IPS-NIHi11 (cell line): ENCODE measurements around the gene AGRN.

Experiments
- DNase-seq: peaks from one replicate; pipeline ENCODE4 v3.0.0; 2012; ENCODE audit warnings: mixed read lengths, low spot score

Gene AGRN

DNA sequence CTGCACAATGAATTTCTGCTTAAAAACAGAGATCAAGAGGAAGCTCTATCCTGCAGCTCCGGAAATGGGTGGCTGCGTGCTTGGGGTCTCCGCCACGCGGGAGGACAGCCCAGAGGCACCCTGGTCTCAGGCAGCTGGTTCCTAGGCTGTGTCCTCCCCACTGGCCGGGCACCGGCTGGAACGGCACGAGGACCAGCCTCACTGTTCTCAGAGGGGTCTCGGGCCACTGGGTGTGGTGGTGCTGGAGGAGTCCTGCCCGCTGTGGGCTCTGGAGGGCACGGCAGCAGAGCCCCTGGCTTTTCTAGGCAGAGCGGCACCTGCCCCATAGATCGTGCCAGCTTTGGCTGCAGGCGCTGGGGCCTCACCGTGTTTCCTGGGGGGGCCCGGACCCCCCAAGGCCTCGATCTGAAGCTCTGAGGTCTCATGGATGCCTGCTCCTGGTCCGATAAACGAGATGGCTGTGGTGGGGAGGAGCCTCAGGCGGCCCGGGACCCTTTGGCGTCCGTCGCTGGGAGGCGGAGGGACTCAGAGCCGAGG is 62.4 kb downstream of the AGRN start:
- DNase-seq = no peak

DNA sequence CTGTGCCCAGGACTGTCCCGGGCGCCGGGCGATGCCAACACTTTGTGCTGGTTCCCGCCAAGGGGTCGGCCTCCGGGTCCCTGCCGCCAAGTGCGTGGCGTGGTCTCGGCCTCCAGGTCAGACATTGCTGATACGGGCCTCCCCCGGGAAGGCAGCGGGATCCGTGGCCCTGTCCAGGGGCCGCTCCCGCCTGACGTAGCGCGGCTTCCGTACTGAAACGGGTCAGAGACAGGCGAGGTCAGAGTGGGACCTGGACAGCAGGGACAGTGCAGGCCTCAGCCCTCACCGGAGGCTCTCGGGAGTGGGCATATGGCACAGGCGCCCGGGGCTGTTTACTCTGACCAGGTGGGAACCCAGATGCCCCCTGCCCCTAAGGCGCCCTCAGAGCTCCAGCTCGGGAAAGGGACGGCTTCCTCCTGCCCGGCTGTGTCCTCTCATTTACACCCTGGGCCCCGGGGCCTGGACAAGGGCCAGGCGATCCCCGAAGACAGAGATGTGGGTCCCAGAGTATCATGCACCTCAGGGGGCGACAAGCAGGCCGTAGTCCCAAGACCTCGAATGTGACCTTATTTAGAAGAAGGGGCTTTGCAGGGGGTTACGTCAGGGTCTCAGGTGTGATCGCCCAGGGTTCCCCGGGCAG is 63.0 kb downstream of the AGRN start:
- DNase-seq = no peak

GRCh38 chr1:1083416-1084371 is 63.8 kb downstream of the AGRN start:
- DNase-seq = no peak

GRCh38 chr1:1084372-1085170 is 64.7 kb downstream of the AGRN start:
- DNase-seq = no peak

DNA sequence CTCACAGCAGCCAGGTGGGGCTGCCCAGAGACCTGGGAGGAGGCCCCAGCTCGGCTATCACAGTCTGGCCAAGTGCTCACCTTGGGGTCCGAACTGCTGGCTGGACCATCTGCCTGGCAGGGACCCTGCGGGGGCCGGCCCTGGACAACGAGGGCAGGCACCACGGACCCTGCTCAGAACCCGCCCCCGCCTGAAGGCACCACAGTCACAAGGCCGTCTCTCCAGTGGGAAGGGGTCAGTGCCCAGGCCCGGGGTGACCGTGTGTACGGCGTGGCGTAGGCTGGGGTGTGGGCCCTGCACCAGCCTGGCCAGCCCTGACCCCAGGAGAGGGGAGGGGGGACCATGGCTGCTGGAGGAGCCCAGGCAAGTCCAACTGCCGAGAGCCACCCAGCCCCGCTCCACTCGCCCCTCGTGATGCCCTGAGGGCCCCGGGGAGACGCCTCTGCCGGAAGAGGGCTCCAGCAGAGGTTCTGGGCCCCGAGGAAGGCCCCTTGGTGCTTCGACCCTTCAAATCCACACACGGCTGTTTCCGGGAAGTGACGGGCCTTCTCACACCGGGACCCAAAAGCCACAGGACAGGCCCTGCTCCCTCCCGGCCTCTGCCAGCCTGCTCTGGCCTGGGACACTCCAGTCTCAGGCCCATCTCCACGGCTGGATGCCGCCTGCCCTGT is 65.4 kb downstream of the AGRN start:
- DNase-seq = no peak

DNA sequence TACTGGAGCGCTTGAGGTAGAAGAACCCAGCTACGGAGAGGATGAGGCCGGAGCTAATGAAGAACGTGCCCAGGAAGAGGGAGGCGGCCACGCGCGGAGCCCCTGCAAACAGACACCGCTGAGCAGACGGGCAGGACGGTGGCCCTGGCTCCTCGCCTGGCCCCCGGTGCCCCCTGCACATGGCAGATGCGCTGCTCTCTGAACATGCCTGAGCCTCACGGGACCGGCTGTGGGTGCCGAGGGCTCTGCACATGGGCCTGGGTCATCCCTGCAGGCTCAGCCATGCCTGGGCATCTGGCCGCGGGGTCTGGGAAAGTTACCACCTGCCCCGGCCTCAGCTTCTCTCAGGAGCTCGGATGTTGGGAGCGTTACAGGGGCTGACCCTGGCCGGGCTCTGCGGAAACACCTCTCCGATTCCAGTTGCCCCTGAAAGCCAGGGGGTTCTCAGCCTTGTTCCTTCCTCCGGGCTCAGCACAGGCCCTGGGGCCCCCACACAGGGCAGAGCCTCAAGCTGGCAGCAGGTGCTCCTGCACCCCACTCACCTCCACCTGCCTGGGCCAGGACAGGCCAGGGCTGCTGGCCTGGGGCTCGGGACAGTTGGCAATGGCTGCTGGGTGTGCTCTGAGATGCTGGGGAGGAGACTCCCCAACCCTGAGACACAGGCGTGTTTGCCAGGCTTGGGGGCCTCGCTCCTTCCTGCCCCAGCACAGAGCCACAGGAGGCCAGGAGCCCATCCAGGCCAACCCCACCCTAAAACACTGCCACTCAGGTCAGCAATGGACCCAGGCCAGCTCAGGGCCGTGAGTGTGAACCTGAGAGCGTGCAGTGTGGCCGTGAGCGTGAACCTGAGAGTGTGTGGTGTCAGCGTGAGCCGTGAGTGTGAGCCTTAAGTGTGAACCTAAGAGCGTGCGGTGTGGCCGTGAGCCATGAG is 66.3 kb downstream of the AGRN start:
- DNase-seq = no peak

DNA sequence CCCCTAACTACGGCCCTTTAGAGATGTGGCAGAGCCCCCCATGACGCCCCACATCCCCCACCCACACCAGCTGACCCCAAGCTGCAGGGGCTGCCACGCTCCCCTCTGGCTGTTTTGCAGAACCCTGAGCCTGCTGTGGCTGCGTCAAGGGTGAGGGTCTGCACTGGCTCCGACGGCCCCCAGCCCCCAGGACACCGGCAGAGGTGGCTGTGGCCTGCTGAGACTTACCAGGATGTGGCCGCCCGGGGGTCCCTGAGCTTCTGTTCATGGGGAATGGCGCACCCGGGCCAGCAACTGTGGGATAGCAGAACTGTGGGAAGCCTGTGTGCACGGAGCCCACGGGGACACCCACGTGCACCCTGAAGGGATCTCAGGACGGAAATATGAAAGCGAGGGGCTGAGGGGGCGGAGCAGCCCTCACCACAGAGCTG is 67.0 kb downstream of the AGRN start:
- no peak for DNase-seq

DNA sequence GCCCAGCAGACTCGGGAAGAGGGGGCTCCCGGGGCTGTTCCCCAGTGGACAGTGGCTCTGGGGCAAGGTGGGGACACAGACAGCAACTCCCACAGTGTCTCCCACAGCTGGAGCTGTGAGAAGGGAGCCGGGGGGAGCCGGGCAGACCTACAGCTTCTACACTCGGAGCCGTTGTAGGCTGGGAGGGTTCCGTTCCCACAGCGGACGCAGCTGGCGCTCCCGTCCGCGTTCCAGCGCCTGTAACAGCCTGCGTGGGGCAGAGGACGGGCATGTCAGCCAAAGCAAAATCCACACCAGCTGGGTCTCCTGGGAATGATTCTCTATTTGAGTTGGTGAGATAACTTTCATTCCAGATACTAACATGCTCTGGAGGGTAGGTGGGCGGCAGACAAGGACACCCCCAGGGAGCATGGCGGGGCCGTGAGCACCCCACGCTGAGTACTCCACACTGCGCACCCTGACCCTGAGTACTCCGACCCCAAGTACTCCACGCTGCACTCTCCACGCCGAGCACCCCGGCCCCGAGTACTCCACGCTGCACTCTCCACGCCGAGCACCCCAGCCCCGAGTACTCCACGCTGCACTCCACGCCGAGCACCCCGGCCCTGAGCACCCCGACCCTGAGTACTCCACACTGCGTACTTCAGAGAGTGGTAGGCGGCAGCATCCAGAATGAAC is 67.6 kb downstream of the AGRN start:
- DNase-seq = no peak

- DNase-seq = no peak
These were observed 68.3 kb downstream of the AGRN start for GRCh38 chr1:1088029-1088800.

DNA sequence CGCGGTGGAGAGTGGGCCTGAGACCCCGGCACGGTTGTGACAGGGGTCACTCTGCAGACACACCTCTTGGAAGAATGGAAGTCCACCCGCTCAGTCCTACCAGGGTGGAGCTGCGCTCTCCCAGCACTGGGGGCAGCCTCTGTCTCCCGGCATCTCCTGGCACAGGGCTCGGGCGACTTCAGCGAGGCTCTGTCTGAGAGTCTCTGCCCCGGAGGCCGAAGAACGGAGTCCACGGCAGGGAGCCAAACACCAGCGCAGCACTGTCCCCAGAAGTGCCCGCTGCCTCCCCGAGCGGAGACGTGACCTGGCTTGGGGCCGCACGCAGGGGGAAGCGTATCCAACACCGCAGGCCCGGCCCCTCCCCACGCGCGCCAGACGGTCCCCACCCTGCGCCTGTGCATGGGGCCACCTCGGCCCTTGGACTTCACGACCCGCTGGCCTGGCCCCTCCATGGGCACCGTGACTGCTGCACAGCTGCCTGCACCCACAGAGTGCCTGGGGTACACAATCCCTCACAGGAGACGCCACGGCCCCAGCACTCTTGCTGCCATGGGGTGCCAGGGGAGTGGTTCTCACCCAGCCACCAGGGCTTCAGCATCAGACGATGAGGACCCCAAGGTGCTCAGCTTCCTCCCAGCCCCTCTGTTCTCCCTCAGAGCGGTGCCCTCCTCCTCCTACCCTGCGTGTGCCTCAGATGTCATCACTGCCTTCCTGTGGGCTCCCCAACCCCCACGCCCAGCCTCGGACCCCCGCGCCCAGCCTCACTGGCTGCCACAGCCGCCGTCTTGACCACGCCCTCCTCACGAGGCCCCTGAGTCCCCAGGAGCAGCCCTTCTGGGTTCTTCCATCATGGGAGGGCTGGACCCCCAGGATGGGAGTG is 69.1 kb downstream of the AGRN start:
- no peak for DNase-seq

- DNase-seq = no peak
These were observed 70.0 kb downstream of the AGRN start for GRCh38 chr1:1089731-1090423.

DNA sequence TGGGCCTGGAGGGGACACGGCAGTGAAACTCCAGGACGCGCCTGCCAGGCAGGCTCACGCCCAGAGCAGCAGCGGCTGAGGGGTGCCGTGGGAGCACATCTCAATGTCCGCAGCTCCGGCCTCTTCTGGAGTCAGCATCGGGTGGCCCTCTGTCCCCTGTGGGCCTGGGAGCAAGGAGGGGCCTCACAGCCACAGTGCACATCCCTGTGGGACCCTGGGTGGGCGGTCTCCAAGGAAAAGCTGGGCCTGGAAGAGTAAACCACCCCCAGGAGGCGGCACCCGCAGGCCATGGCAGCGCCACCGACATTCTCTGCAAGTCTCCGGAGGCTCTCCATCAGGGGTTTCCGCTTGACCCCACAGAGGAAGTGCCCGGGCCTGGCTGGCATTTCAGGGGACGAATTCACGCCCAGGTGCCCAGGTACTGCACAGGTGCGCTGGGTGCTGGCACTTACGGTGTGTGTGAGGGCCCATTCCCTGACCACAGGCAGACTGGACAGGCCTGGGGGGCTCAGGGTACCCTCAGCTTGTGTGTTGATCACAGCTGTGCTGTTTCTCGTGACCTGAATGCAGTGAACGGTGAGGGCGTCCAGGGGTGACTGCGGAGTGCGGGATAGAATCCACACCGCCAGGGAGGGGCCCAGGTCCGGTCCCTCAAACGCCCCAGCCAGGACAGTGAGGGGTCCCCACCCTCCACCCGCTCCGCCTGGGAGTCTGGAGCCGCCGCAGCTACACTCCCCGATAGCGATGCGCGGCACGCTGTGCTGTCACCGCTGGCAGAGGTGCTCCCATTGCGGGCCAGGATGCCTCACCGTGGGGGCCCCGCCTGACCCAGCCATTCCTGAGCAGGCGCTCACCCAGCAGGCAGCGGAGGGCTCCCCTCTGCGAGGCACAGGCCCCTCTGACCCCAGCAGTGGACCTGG is 70.8 kb downstream of the AGRN start:
- no peak for DNase-seq

DNA sequence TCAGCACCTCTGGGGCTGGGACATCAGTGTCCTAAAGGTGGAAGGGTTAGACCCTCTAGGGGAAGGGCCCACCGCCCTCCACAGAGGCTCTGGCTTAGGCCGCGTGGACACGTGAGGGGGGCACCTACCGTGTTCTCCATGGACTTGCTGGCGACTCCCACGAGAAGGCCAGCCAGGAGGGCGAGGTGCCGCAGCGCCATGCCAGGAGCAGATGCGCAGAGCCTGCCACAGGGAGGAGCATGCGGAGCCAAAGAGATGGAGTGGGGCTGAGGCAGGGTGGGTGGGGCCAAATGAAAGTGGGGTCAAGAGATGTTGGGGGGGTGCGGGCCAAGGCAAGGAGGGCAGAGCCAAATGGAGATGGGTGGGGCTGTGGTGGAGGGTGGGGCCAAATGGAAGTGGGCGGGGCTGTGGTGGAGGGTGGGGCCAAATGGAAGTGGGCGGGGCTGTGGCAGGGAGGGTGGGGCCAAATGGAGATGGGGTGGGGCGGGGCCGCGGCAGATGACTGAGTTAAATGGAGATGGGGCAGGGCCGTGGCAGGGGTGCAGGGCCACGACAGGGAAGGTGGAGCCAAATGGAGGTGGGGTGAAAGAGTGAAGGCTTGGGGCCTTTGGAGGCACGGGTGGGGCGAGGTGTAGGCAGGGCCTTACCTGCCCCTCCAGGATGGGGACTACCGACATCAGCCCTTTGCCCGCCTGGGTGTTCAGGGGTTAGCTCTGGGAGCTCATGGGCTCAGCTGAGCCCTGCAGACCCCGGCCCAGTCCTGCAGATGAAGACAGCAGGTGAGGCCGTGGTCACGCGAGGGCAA is 71.6 kb downstream of the AGRN start:
- peak; percentile 79 for DNase-seq

DNA sequence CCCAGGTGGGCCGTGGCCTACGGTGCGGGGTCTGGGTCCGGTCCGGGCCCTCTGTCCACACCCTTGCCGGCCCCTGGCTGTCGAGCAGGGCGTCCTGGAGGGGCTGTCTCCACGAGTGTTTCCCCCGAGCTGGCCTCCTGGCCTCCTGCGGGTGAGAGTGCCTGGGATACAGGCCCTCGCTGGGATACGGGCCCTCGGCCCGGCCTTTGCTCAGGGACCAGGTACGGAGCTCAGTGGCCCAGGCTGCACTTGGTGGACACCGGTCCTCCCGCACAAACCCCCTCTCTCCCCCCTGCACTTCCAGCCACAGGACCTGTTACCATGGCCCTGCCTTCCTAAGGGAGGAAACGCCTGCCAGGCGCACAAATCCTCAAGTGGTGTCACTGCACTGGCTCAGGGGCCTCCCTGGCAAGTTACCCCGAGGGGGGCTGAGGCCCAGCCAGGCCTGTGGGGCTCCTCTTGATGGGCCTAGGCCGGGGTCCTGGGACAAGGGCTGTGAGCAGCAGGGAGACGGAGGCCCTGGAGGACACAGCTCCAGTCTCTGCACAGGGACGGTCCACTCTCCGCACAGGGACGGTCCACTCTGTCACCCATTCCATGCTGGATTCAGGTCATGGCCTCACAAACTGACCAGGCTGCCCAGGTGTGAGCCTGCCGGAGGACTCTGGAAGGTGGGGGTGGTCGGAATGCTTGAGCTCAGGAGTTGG is 72.4 kb downstream of the AGRN start:
- DNase-seq = no peak
